ENCODE results near the gene C1orf52.

The C1orf52 gene

DNA sequence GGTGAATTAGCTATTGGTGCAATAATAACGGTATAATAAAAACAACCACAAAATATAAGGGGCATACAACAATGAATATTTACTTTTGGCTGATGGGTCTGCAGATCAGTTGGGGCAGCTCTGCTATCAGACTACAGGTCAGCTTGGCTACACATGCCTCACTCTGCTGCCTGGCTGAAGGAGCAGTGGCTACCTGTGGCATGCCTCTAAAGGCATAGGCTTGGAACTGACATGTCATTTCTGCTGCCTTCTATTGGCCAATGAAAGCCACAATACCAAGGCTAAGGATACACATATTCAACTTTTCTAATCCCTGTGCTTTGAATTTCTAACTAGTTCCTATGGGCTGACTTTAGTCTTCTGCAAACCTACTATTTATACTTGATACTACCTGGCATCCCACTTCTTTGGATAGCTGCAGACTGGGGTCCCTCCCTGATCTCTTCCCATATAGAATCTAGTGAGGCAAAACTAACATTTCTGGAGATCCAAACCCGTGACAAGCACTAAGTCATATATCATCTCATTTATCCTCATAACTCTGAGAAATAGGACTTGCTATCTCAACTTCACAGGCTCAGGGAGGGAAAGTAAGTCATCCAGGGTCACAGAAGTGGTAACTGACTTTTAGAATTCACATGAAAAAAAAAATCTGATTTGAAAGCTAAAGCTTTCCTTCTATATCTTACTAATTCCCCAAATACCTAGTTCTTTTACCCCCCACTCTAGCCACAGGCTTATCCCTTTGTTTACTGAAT, 39.4 kb downstream of the C1orf52 start:
- Histone ChIP-seq H3K23ac (ENCODE audit: low read length) (no peak overlapping the region), H3K9ac (ENCODE audit: low read length) (no peak overlapping the region), H3K27ac (ENCODE audit: low read depth, low read length) (no peak overlapping the region), H3K9me3 (ENCODE audit: insufficient read depth, low read depth, low read length) (no peaks in the 10 kb centered on the region), H3K4ac (ENCODE audit: low read depth, low read length) (no peak overlapping the region), H3K79me1 (ENCODE audit: low read length) (peaks cover 6% of the 10 kb centered on the region), H3K4me1 (ENCODE audit: control insufficient read depth in 1 of 2, insufficient read depth in 2 of 2, low read length in 2 of 2) (peaks cover 0 to 5% of the 10 kb centered on the region in 2 experiments), H3K36me3 (ENCODE audit: control insufficient read depth in 1 of 2, insufficient read depth in 2 of 2, low read length in 2 of 2) (no peaks in the 10 kb centered on the region), H3K4me3 (ENCODE audit: low read depth, low read length) (no peak overlapping the region), H3K4me2 (ENCODE audit: low read length) (no peak overlapping the region), H3K14ac (ENCODE audit: low read length) (no peak overlapping the region), H2BK5ac (ENCODE audit: low read depth, low read length, poor library complexity) (no peak overlapping the region), H2AFZ (ENCODE audit: insufficient read depth, low read length, poor library complexity) (no peak overlapping the region), H3K79me2 (ENCODE audit: control insufficient read depth, insufficient read depth, low read length, poor library complexity) (no peaks in the 10 kb centered on the region), H2BK12ac (ENCODE audit: low read length) (no peak overlapping the region), H2AK5ac (ENCODE audit: low read length) (no peak overlapping the region), H3K18ac (ENCODE audit: low read length) (no peak overlapping the region), H2BK120ac (ENCODE audit: insufficient read depth, low read length, poor library complexity) (no peak overlapping the region), H4K8ac (ENCODE audit: low read depth, low read length) (no peak overlapping the region), H4K91ac (ENCODE audit: low read depth, low read length) (no peak overlapping the region), H3K27me3 (ENCODE audit: insufficient read depth, low read length) (no peaks in the 10 kb centered on the region), H4K12ac (ENCODE audit: low read depth, low read length) (no peak overlapping the region)
- DNase-seq = no peak
- WGBS (ENCODE audit: extremely low coverage, insufficient coverage, insufficient read length) = no CpG with 5 or more reads among the region's 2 CpGs

- H4K12ac ChIP-seq (ENCODE audit: low read depth, low read length) = no peak overlapping the region
- H3K4me1 ChIP-seq (ENCODE audit: control insufficient read depth in 1 of 2, insufficient read depth in 2 of 2, low read length in 2 of 2) = no peaks in the 10 kb centered on the region
- H4K91ac ChIP-seq (ENCODE audit: low read depth, low read length) = no peak overlapping the region
- H3K79me1 ChIP-seq (ENCODE audit: low read length) = no peaks in the 10 kb centered on the region
- H2BK120ac ChIP-seq (ENCODE audit: insufficient read depth, low read length, poor library complexity) = no peak overlapping the region
- no peak overlapping the region for H4K8ac ChIP-seq (ENCODE audit: low read depth, low read length)
- H3K9ac ChIP-seq (ENCODE audit: low read length) = no peak overlapping the region
- no peak overlapping the region for H3K23ac ChIP-seq (ENCODE audit: low read length)
- H3K27ac ChIP-seq (ENCODE audit: low read depth, low read length) = no peak overlapping the region
- H3K4me2 ChIP-seq (ENCODE audit: low read length) = no peak overlapping the region
- no peak overlapping the region for H2BK5ac ChIP-seq (ENCODE audit: low read depth, low read length, poor library complexity)
- no peak overlapping the region for H3K4ac ChIP-seq (ENCODE audit: low read depth, low read length)
- no peaks in the 10 kb centered on the region for H3K79me2 ChIP-seq (ENCODE audit: control insufficient read depth, insufficient read depth, low read length, poor library complexity)
- no peak overlapping the region for H3K4me3 ChIP-seq (ENCODE audit: low read depth, low read length)
- no peak for DNase-seq
- H2BK12ac ChIP-seq (ENCODE audit: low read length) = no peak overlapping the region
- no peak overlapping the region for H3K14ac ChIP-seq (ENCODE audit: low read length)
- no peak overlapping the region for H3K18ac ChIP-seq (ENCODE audit: low read length)
- H3K9me3 ChIP-seq (ENCODE audit: insufficient read depth, low read depth, low read length) = no peaks in the 10 kb centered on the region
- no peak overlapping the region for H2AFZ ChIP-seq (ENCODE audit: insufficient read depth, low read length, poor library complexity)
- no peaks in the 10 kb centered on the region for H3K27me3 ChIP-seq (ENCODE audit: insufficient read depth, low read length)
- H3K36me3 ChIP-seq (ENCODE audit: control insufficient read depth in 1 of 2, insufficient read depth in 2 of 2, low read length in 2 of 2) = no peaks in the 10 kb centered on the region
- no peak overlapping the region for H2AK5ac ChIP-seq (ENCODE audit: low read length)
Observed at GRCh38 chr1:85216697-85217096, 42.8 kb downstream of the C1orf52 start.

DNA sequence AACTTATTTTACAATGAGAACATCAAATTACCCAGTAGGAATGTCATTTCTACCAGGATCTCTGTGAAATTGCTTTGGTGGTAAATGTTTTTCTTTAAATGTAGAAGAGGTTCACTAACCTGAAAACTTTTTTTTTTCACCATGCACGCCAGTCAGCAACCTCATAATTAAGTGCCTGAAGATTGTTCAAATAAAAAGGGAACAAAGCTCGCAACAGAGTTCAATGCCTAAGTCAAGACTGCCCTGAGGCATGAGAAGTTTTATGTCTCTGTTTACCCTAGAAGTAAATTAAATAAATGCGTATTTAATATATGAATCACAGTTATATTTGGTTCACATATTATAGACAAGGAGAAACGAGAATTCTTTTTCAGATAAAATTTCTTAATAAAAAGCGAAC, 44.8 kb downstream of the C1orf52 start:
- WGBS (ENCODE audit: extremely low coverage, insufficient coverage, insufficient read length) = no CpG with 5 or more reads among the region's 5 CpGs
- Histone ChIP-seq H2BK12ac (ENCODE audit: low read length) (no peak overlapping the region), H3K18ac (ENCODE audit: low read length) (no peak overlapping the region), H3K23ac (ENCODE audit: low read length) (no peak overlapping the region), H3K9ac (ENCODE audit: low read length) (no peak overlapping the region), H3K36me3 (ENCODE audit: control insufficient read depth in 1 of 2, insufficient read depth in 2 of 2, low read length in 2 of 2) (no peaks in the 10 kb centered on the region), H2AFZ (ENCODE audit: insufficient read depth, low read length, poor library complexity) (no peak overlapping the region), H2BK5ac (ENCODE audit: low read depth, low read length, poor library complexity) (no peak overlapping the region), H3K27me3 (ENCODE audit: insufficient read depth, low read length) (no peaks in the 10 kb centered on the region), H3K79me1 (ENCODE audit: low read length) (no peaks in the 10 kb centered on the region), H4K91ac (ENCODE audit: low read depth, low read length) (no peak overlapping the region), H3K4me1 (ENCODE audit: control insufficient read depth in 1 of 2, insufficient read depth in 2 of 2, low read length in 2 of 2) (no peaks in the 10 kb centered on the region), H3K4ac (ENCODE audit: low read depth, low read length) (no peak overlapping the region), H3K9me3 (ENCODE audit: insufficient read depth, low read depth, low read length) (no peaks in the 10 kb centered on the region), H4K8ac (ENCODE audit: low read depth, low read length) (no peak overlapping the region), H3K4me2 (ENCODE audit: low read length) (no peak overlapping the region), H3K27ac (ENCODE audit: low read depth, low read length) (no peak overlapping the region), H3K4me3 (ENCODE audit: low read depth, low read length) (no peak overlapping the region), H2AK5ac (ENCODE audit: low read length) (no peak overlapping the region), H3K79me2 (ENCODE audit: control insufficient read depth, insufficient read depth, low read length, poor library complexity) (no peaks in the 10 kb centered on the region), H4K12ac (ENCODE audit: low read depth, low read length) (no peak overlapping the region), H2BK120ac (ENCODE audit: insufficient read depth, low read length, poor library complexity) (no peak overlapping the region), H3K14ac (ENCODE audit: low read length) (no peak overlapping the region)
- no peak for DNase-seq

- Histone ChIP-seq H4K91ac (ENCODE audit: low read depth, low read length) (no peak overlapping the region), H3K18ac (ENCODE audit: low read length) (no peak overlapping the region), H4K8ac (ENCODE audit: low read depth, low read length) (no peak overlapping the region), H3K14ac (ENCODE audit: low read length) (no peak overlapping the region), H2AK5ac (ENCODE audit: low read length) (no peak overlapping the region), H3K36me3 (ENCODE audit: control insufficient read depth in 1 of 2, insufficient read depth in 2 of 2, low read length in 2 of 2) (no peaks in the 10 kb centered on the region), H3K4me1 (ENCODE audit: control insufficient read depth in 1 of 2, insufficient read depth in 2 of 2, low read length in 2 of 2) (no peaks in the 10 kb centered on the region), H3K79me2 (ENCODE audit: control insufficient read depth, insufficient read depth, low read length, poor library complexity) (no peaks in the 10 kb centered on the region), H3K4me3 (ENCODE audit: low read depth, low read length) (no peak overlapping the region), H4K12ac (ENCODE audit: low read depth, low read length) (no peak overlapping the region), H3K9me3 (ENCODE audit: insufficient read depth, low read depth, low read length) (no peaks in the 10 kb centered on the region), H2BK5ac (ENCODE audit: low read depth, low read length, poor library complexity) (no peak overlapping the region), H3K4me2 (ENCODE audit: low read length) (no peak overlapping the region), H3K4ac (ENCODE audit: low read depth, low read length) (no peak overlapping the region), H3K27ac (ENCODE audit: low read depth, low read length) (no peak overlapping the region), H2AFZ (ENCODE audit: insufficient read depth, low read length, poor library complexity) (no peak overlapping the region), H2BK120ac (ENCODE audit: insufficient read depth, low read length, poor library complexity) (no peak overlapping the region), H3K27me3 (ENCODE audit: insufficient read depth, low read length) (no peaks in the 10 kb centered on the region), H3K23ac (ENCODE audit: low read length) (no peak overlapping the region), H3K79me1 (ENCODE audit: low read length) (no peaks in the 10 kb centered on the region), H2BK12ac (ENCODE audit: low read length) (no peak overlapping the region), H3K9ac (ENCODE audit: low read length) (no peak overlapping the region)
- no CpG with 5 or more reads among the region's 2 CpGs for WGBS (ENCODE audit: extremely low coverage, insufficient coverage, insufficient read length)
- no peak for DNase-seq
Observed at GRCh38 chr1:85208488-85208887, 51.0 kb downstream of the C1orf52 start.
